CD14-positive monocyte (primary cell): ENCODE measurements around the gene PAFAH1B2. TPM values are rescaled to one million over a fixed set of nuclear protein-coding genes. Genes with fewer than 3 reads are reported as not detected.

ENCODE experiments used
- DNase-seq, 3 donors: peaks; one replicate each; pipeline ENCODE4 v3.0.0-alpha.2; 2011 to 2022
- H2AFZ ChIP-seq: 2 replicates; pipeline ENCODE4 v1.6.0; 2012; ENCODE audit warnings: mild to moderate bottlenecking, low read depth, low read length, inconsistent platforms; ENCODE audit not compliant: insufficient read depth, poor library complexity, severe bottlenecking
- H3K27ac ChIP-seq, 2 donors: 1 replicate in 1 of 2; 2 replicates in 1 of 2; pipeline ENCODE4 v1.5.1; 2012 to 2013; ENCODE audit warnings: low read length in 2 of 2, control low read depth in 1 of 2, inconsistent platforms in 1 of 2, low read depth in 1 of 2, mild to moderate bottlenecking in 1 of 2
- H3K27me3 ChIP-seq, 2 donors: one replicate each; pipeline versions ENCODE4 v1.6.0 to v1.6.1; 2011 to 2013; ENCODE audit warnings: low read length in 2 of 2; ENCODE audit not compliant: control insufficient read depth in 2 of 2, insufficient read depth in 2 of 2
- H3K36me3 ChIP-seq, 2 donors: replicated peaks in 1 of 2; 1 replicate in 1 of 2; 2 replicates in 1 of 2; pipeline versions ENCODE4 v1.5.1 to v1.6.1; 2012 to 2013; ENCODE audit warnings: low read length in 2 of 2, control low read depth in 1 of 2, inconsistent platforms in 1 of 2, mild to moderate bottlenecking in 1 of 2; ENCODE audit not compliant: insufficient read depth in 2 of 2, control insufficient read depth in 1 of 2
- H3K4me1 ChIP-seq, 2 donors: 1 replicate in 1 of 2; 2 replicates in 1 of 2; pipeline versions ENCODE4 v1.5.1 to v1.6.1; 2012 to 2013; ENCODE audit warnings: low read length in 2 of 2, control low read depth in 1 of 2, inconsistent platforms in 1 of 2, mild to moderate bottlenecking in 1 of 2, moderate library complexity in 1 of 2; ENCODE audit not compliant: insufficient read depth in 2 of 2, control insufficient read depth in 1 of 2
- H3K4me2 ChIP-seq: replicated peaks from 2 replicates; pipeline ENCODE3; 2012; ENCODE audit warnings: low read length, moderate library complexity, mild to moderate bottlenecking; ENCODE audit not compliant: poor library complexity, severe bottlenecking; ENCODE audit errors: extremely low read depth
- H3K4me3 ChIP-seq, 3 experiments: fragments of 200-600 bp in 1 of 3; sonication (generic) in 1 of 3; replicated peaks in 1 of 3; 1 replicate in 2 of 3; 2 replicates in 1 of 3; pipeline ENCODE4 v1.5.1; 2011 to 2013; ENCODE audit warnings: low read length in 3 of 3, mild to moderate bottlenecking in 3 of 3, control low read depth in 2 of 3, low read depth in 2 of 3, inconsistent platforms in 1 of 3, moderate library complexity in 1 of 3
- H3K79me2 ChIP-seq: 2 replicates; pipeline ENCODE4 v1.6.0; 2012; ENCODE audit warnings: mild to moderate bottlenecking, control low read depth, inconsistent platforms, low read length, moderate library complexity; ENCODE audit not compliant: insufficient read depth
- H3K9ac ChIP-seq: 2 replicates; pipeline ENCODE4 v1.6.0; 2017; ENCODE audit warnings: low read length, mild to moderate bottlenecking; ENCODE audit not compliant: insufficient read depth, poor library complexity, severe bottlenecking
- H3K9me3 ChIP-seq, 2 donors: replicated peaks in 1 of 2; 1 replicate in 1 of 2; 2 replicates in 1 of 2; pipeline versions ENCODE4 v1.5.1 to v1.6.1; 2012 to 2013; ENCODE audit warnings: low read length in 2 of 2, control low read depth in 1 of 2; ENCODE audit not compliant: control insufficient read depth in 1 of 2, insufficient read depth in 1 of 2
- H4K20me1 ChIP-seq: 2 replicates; pipeline ENCODE4 v1.6.0; 2012; ENCODE audit warnings: mild to moderate bottlenecking, low read length, control low read depth, moderate library complexity; ENCODE audit not compliant: insufficient read depth
- H3K27ac Mint-ChIP-seq, 7 donors: one replicate each; pipeline ENCODE4 v1.8.0; 2020; ENCODE audit warnings: mild to moderate bottlenecking in 7 of 7, mixed read lengths in 7 of 7, moderate library complexity in 6 of 7, inconsistent platforms in 2 of 7
- H3K27me3 Mint-ChIP-seq, 3 donors: one replicate each; pipeline ENCODE4 v1.8.0; 2021 to 2022; ENCODE audit warnings: low read depth in 3 of 3, mild to moderate bottlenecking in 3 of 3, mixed read lengths in 3 of 3, moderate library complexity in 3 of 3, inconsistent platforms in 1 of 3
- H3K36me3 Mint-ChIP-seq, 2 donors: one replicate each; pipeline ENCODE4 v1.8.0; 2020; ENCODE audit warnings: mixed read lengths in 2 of 2, inconsistent platforms in 1 of 2, mild to moderate bottlenecking in 1 of 2
- H3K4me1 Mint-ChIP-seq: one replicate; pipeline ENCODE4 v1.8.0; 2020; ENCODE audit warnings: mild to moderate bottlenecking, mixed read lengths
- H3K4me3 Mint-ChIP-seq, 2 donors: one replicate each; pipeline ENCODE4 v1.8.0; 2020; ENCODE audit warnings: mild to moderate bottlenecking in 2 of 2, mixed read lengths in 2 of 2, moderate library complexity in 1 of 2
- H3K9me3 Mint-ChIP-seq, 7 donors: one replicate each; pipeline ENCODE4 v1.8.0; 2020 to 2022; ENCODE audit warnings: mixed read lengths in 7 of 7, mild to moderate bottlenecking in 6 of 7, moderate library complexity in 6 of 7, inconsistent platforms in 2 of 7
- CTCF ChIP-seq: fragments of 200-600 bp; IDR thresholded peaks from one replicate; pipeline ENCODE4 v1.8.0; 2022; ENCODE audit warnings: antibody characterized with exemption, mild to moderate bottlenecking
- WGBS: methylation state at CpG from one replicate; pipeline ENCODE4 v1.1.5; 2013; ENCODE audit warnings: missing lambda C conversion rate; ENCODE audit not compliant: insufficient coverage; 5-methylcytosine and 5-hydroxymethylcytosine counted together
- intact Hi-C, 2 donors: fragments of 100-400 bp; cut with micrococcal nuclease; formaldehyde crosslinking; loops; one replicate each; pipeline versions ENCODE4 v1.15.0 to v1.15.1; 2023
- polyA plus RNA-seq, 3 donors: library from polyadenylated mRNA; depleted of rRNA in 1 of 3; unstranded in 2 of 3; stranded (reverse) in 1 of 3; fragments of 300-500 nt in 2 of 3; fragments of >200 nt in 1 of 3; fragmentation: Illumina TruSeq in 2 of 3; gene quantifications; 1 replicate in 2 of 3; 2 replicates in 1 of 3; pipeline ENCODE4 v1.2.3, GENCODE V29; 2012 to 2021

The PAFAH1B2 gene
- polyA plus RNA-seq, 3 donors, result 16.9 to 25.1 (median 23.7) TPM

DNA sequence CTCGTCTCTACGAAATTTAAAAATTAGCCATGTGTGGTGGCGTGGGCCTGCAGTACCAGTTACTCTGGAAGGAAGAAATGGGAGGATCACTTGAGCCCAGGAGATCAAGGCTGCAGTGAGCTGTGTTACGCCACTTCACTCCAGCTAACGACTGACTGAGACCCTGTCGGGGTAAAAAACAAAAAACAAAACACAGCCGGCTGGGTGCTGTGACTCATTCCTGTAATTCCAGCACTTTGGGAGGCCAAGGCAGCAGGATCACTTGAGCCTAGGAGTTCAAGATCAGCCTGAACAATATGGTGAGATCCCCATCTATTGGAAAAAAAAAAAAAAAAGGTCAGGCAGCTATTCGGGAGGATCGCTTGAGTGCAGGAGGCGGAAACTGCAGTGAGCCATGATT lies 2.4 kb downstream of the PAFAH1B2 start:
- H3K36me3 Mint-ChIP-seq, result peaks cover 17 to 46% of the 10 kb centered on the region in 2 donors
- peaks cover 0 to 2% (median 0%) of the 10 kb centered on the region in 7 donors for H3K9me3 Mint-ChIP-seq
- no peaks in the 10 kb centered on the region for H3K9me3 ChIP-seq
- WGBS, result 86% methylated on average over 10 of the region's 10 CpGs
- peaks cover 19 to 37% of the 10 kb centered on the region in 2 donors for H3K36me3 ChIP-seq
- peaks cover 71% of the 10 kb centered on the region for H4K20me1 ChIP-seq
- peaks cover 77% of the 10 kb centered on the region for H3K79me2 ChIP-seq
- DNase-seq, result no peak
- intact Hi-C loops, result no loop called here
- H3K4me2 ChIP-seq, result no peak overlapping the region
- peak overlapping the region in 6 of 7 donors; percentile 11 to 97 (median 28) for H3K27ac Mint-ChIP-seq
- no peak overlapping the region for H3K9ac ChIP-seq
- no peaks in the 10 kb centered on the region for H3K27me3 ChIP-seq
- TF ChIP-seq CTCF, result no peak
- peaks cover 42% of the 10 kb centered on the region for H3K4me1 Mint-ChIP-seq
- no peak overlapping the region for H3K4me3 ChIP-seq
- no peak overlapping the region for H2AFZ ChIP-seq
- H3K4me1 ChIP-seq, result peaks cover 16 to 27% of the 10 kb centered on the region in 2 donors
- peaks cover 0 to 4% (median 2%) of the 10 kb centered on the region in 3 donors for H3K27me3 Mint-ChIP-seq
- H3K4me3 Mint-ChIP-seq, result no peak overlapping the region
- H3K27ac ChIP-seq, result peak overlapping the region in 1 of 2 donors; percentile 48

DNA sequence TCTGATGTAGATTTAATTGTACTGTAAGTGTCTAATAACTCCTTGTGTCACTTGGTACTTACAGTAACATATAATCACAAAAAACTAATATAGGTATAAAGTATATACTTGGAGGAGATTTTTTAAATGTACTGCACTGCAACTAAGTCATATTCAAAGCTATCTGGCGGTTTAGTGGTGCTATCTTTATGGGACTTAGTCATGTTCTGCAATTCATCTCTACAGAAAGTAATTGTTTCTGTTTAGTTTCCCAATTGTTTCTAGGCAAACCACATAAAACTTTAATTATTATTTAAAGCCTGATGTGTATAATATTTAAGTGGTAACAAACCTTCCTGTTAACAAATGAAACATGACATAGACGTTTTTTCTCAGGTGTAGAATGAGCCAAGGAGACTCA lies 8.0 kb downstream of the PAFAH1B2 start:
- Histone ChIP-seq H3K4me1 (peaks cover 0 to 4% of the 10 kb centered on the region in 2 donors), H3K27me3 (no peaks in the 10 kb centered on the region), H4K20me1 (peaks cover 100% of the 10 kb centered on the region), H3K4me2 (no peak overlapping the region), H3K36me3 (peaks cover 42 to 81% of the 10 kb centered on the region in 2 donors), H3K9ac (no peak overlapping the region), H2AFZ (no peak overlapping the region), H3K4me3 (no peak overlapping the region), H3K27ac (no peak overlapping the region), H3K9me3 (no peaks in the 10 kb centered on the region), H3K79me2 (peaks cover 99% of the 10 kb centered on the region)
- WGBS, result no CpG with 5 or more reads among the region's 2 CpGs
- Mint-ChIP-seq H3K4me1 (peaks cover 22% of the 10 kb centered on the region), H3K27me3 (no peaks in the 10 kb centered on the region), H3K9me3 (peaks cover 0 to 2% (median 0%) of the 10 kb centered on the region in 7 donors), H3K36me3 (peaks cover 35 to 77% of the 10 kb centered on the region in 2 donors), H3K4me3 (no peak overlapping the region), H3K27ac (peak overlapping the region in 1 of 7 donors; percentile 50)
- intact Hi-C loops, result no loop called here
- DNase-seq, result no peak
- no peak for TF ChIP-seq CTCF
